HepG2 (cell line): ENCODE measurements around the gene BEX2. TPM values are rescaled to one million over a fixed set of nuclear protein-coding genes. Genes with fewer than 3 reads are reported as not detected.

ENCODE experiments used
- ATAC-seq: fragments of 200-7000 bp; cut with Tn5 transposase; 3 replicates; pipeline ENCODE4 v1.9.1; 2020; ENCODE audit warnings: mild to moderate bottlenecking, moderate library complexity
- BruUV-seq: library from RNA; stranded (reverse); fragments of 400-500 nt; replicated peaks from 2 replicates; lab custom pipeline; 2021; lab: Mats Ljungman, UMichigan
- CTCF ChIA-PET: fragments of 300-600 bp; formaldehyde crosslinking; extraction: SDS; loops from one replicate; lab custom pipeline; 2021; ENCODE audit warnings: low total read pairs, inconsistent platforms, low intra/inter-chr PET ratio; lab: Yijun Ruan, JAX
- POLR2A ChIA-PET: fragments of 350-600 bp; sonication (Branson Sonifier 250); formaldehyde crosslinking; loops from one replicate; lab custom pipeline; 2020; ENCODE audit warnings: antibody characterized with exemption, inconsistent platforms; lab: Yijun Ruan, JAX
- DNase-seq: peaks from one replicate; pipeline ENCODE4 v3.0.0-alpha.2; 2015; ENCODE audit warnings: low spot score
- FAIRE-seq: peaks from 3 replicates; lab custom pipeline; 2011; peaks lifted over from hg19 to GRCh38; lab: Jason Lieb, UNC
- H2AFZ ChIP-seq: one replicate; pipeline ENCODE4 v1.6.1; 2011; ENCODE audit warnings: low read length, inconsistent platforms
- H3K27ac ChIP-seq: fragments of 300-600 bp; 3 replicates; pipeline ENCODE4 v1.8.0; 2011; ENCODE audit warnings: mixed run types, mild to moderate bottlenecking, mixed read lengths, low read length, inconsistent platforms; ENCODE audit not compliant: insufficient read depth; ENCODE audit errors: extremely low read length
- H3K27me3 ChIP-seq, 2 experiments: fragments of 200-600 bp in 1 of 2; 2 replicates in 1 of 2; 3 replicates in 1 of 2; pipeline versions ENCODE4 v1.6.0 to v1.8.0; 2011; ENCODE audit warnings: low read length in 2 of 2, mild to moderate bottlenecking in 2 of 2, moderate library complexity in 2 of 2, inconsistent platforms in 1 of 2; ENCODE audit not compliant: insufficient read depth in 2 of 2, control insufficient read depth in 1 of 2
- H3K36me3 ChIP-seq, 2 experiments: fragments of 200-600 bp in 1 of 2; replicated peaks in 1 of 2; 2 replicates in 1 of 2; 3 replicates in 1 of 2; pipeline versions ENCODE4 v1.5.1 to v1.8.0; 2011; ENCODE audit warnings: low read length in 2 of 2, inconsistent platforms in 1 of 2; ENCODE audit not compliant: insufficient read depth in 2 of 2, control insufficient read depth in 1 of 2
- H3K4me1 ChIP-seq: 2 replicates; pipeline ENCODE4 v1.5.1; 2012; ENCODE audit warnings: low read length, inconsistent platforms; ENCODE audit not compliant: insufficient read depth
- H3K4me2 ChIP-seq: 2 replicates; pipeline ENCODE4 v1.6.0; 2011; ENCODE audit warnings: low read depth, low read length, inconsistent platforms
- H3K4me3 ChIP-seq, 3 experiments: fragments of 200-600 bp in 1 of 3; sonication (generic), shearing (Covaris generic) in 1 of 3; replicated peaks in 1 of 3; 2 replicates each; pipeline ENCODE4 v1.5.1; 2011 to 2016; ENCODE audit warnings: low read length in 3 of 3, inconsistent platforms in 2 of 3, low read depth in 2 of 3, mild to moderate bottlenecking in 2 of 3, control low read depth in 1 of 3, mixed read lengths in 1 of 3; ENCODE audit not compliant: insufficient read depth in 1 of 3
- H3K79me2 ChIP-seq: one replicate; pipeline ENCODE4 v1.6.1; 2011; ENCODE audit warnings: low read length, inconsistent platforms; ENCODE audit not compliant: insufficient read depth
- H3K9ac ChIP-seq: 2 replicates; pipeline ENCODE4 v1.6.0; 2011; ENCODE audit warnings: mild to moderate bottlenecking, low read depth, low read length, inconsistent platforms; ENCODE audit not compliant: insufficient read depth
- H3K9me3 ChIP-seq: 2 replicates; pipeline ENCODE4 v1.5.1; 2012; ENCODE audit warnings: mild to moderate bottlenecking, low read length
- H4K20me1 ChIP-seq: 2 replicates; pipeline ENCODE4 v1.6.0; 2011; ENCODE audit warnings: inconsistent platforms, mild to moderate bottlenecking, low read length, moderate library complexity; ENCODE audit not compliant: insufficient read depth
- ARID3A ChIP-seq: IDR thresholded peaks from 2 replicates; pipeline ENCODE4 v1.6.1; 2012; ENCODE audit warnings: low read depth, low read length, improper control_type of control experiment
- CAMTA2 ChIP-seq: sonication (generic); formaldehyde crosslinking; IDR thresholded peaks from 2 replicates; pipeline ENCODE4 v1.4.0; 2020; ENCODE audit warnings: mild to moderate bottlenecking, missing genetic modification reagents, borderline replicate concordance
- DNMT1 ChIP-seq: sonication (generic); formaldehyde crosslinking; IDR thresholded peaks from 2 replicates; pipeline ENCODE4 v1.5.1; 2020; ENCODE audit warnings: mild to moderate bottlenecking, missing genetic modification reagents
- ETV5 ChIP-seq: IDR thresholded peaks from 2 replicates; pipeline ENCODE4 v1.6.1; 2018; ENCODE audit warnings: missing biosample characterization, missing genetic modification reagents, inconsistent platforms, borderline replicate concordance
- ETV6 ChIP-seq: sonication (generic); formaldehyde crosslinking; conservative IDR thresholded peaks from 2 replicates; pipeline ENCODE4 v1.4.0; 2020; ENCODE audit warnings: missing genetic modification reagents
- HNRNPL ChIP-seq: fragments of 200-400 bp; formaldehyde crosslinking; IDR thresholded peaks from 2 replicates; pipeline ENCODE4 v1.6.1; 2017; ENCODE audit warnings: mild to moderate bottlenecking, low read depth, low read length
- NR2F2 ChIP-seq: IDR thresholded peaks from 2 replicates; pipeline ENCODE4 v1.6.1; 2012; ENCODE audit warnings: low read depth, inconsistent platforms, borderline replicate concordance
- THAP8 ChIP-seq: sonication (generic); formaldehyde crosslinking; IDR thresholded peaks from 2 replicates; pipeline ENCODE4 v1.5.1; 2020; ENCODE audit warnings: missing genetic modification reagents, mild to moderate bottlenecking, borderline replicate concordance
- ZBTB3 ChIP-seq: sonication (generic); formaldehyde crosslinking; IDR thresholded peaks from 2 replicates; pipeline ENCODE4 v1.4.0; 2020; ENCODE audit warnings: low read depth, mild to moderate bottlenecking, moderate library complexity, missing genetic modification reagents, borderline replicate concordance
- ZNF644 ChIP-seq: IDR thresholded peaks from 2 replicates; pipeline ENCODE4 v1.6.1; 2016; ENCODE audit warnings: low read depth
- WGBS: methylation state at CpG from one replicate; pipeline ENCODE4 v1.1.6; 2017; ENCODE audit warnings: low lambda C conversion rate; 5-methylcytosine and 5-hydroxymethylcytosine counted together
- in situ Hi-C: cut with HindIII; loops from 2 replicates; pipeline ENCODE4 v1.10.0; 2017; ENCODE audit warnings: low pct_unique_long_range_greater_than_20kb; ENCODE audit not compliant: extremely low pct_ligation_motif_present
- intact Hi-C: fragments of 100-400 bp; cut with micrococcal nuclease; formaldehyde crosslinking; loops from one replicate; pipeline ENCODE4 v1.10.0; 2022; ENCODE audit not compliant: unreplicated experiment
- polyA plus RNA-seq, 8 experiments: library from polyadenylated mRNA; depleted of rRNA in 3 of 8; stranded (reverse) in 7 of 8; unstranded in 1 of 8; fragments of >200 nt; fragmentation: Illumina TruSeq in 4 of 8; extraction: Trizol in 4 of 8; gene quantifications; 2 replicates each; pipeline versions ENCODE4 v1.2.1 to v1.2.3, GENCODE V29; 2011 to 2016; ENCODE audit warnings: low read depth in 4 of 8, missing spikeins in 1 of 8, mixed read lengths in 1 of 8; ENCODE audit not compliant: insufficient read depth in 1 of 8
- total RNA-seq, 5 experiments: library from RNA; depleted of rRNA; stranded (reverse); fragments of >200 nt; fragmentation: Illumina TruSeq; extraction: Trizol; gene quantifications; 2 replicates each; pipeline ENCODE4 v1.2.3, GENCODE V29; 2016; ENCODE audit warnings: low read depth in 1 of 5
- TF ChIP-seq, protein P1 (sequence below): IDR thresholded peaks from 2 replicates; pipeline ENCODE4 v1.6.1; 2012; ENCODE audit warnings: low read length, improper control_type of control experiment
- TF ChIP-seq, protein P2 (sequence below): sonication (generic); formaldehyde crosslinking; IDR thresholded peaks from 2 replicates; pipeline ENCODE4; 2020; ENCODE audit warnings: missing genetic modification reagents, mild to moderate bottlenecking, borderline replicate concordance

The BEX2 gene
- total and polyA plus RNA-seq, 2 of the 13 experiments (the other 11 are each of a cell fraction or from before 2014, with no cell fraction given), result 0.46 to 0.54 TPM

DNA sequence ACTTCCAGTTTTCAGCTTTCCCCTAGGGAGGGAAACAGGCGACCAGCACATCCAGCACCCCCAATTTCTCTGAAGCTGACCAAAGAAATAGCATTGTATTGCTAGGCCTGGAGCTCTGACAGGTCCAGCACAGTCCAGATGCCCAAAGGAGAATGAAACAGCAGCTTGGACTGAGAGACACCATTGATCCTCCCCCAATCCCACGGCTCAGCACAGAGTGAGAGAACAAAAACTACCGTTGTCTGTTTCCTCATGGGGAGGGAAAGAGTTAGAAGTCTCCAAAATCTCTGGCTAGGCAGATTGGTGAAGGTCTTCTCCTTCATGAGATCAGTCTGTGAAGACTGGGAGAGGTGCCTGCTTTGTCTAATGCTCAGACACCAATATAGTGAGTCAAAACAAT lies 27.9 kb upstream of the BEX2 start (continued):
- no peak for TF ChIP-seq CAMTA2 (CRISPR knock-in tag)
- no peak for TF ChIP-seq THAP8 (CRISPR knock-in tag)
- TF ChIP-seq ZNF644 (CRISPR knock-in tag), result no peak
- no peak for TF ChIP-seq ETV5
- no peak for TF ChIP-seq ETV6 (CRISPR knock-in tag)
- no peak for TF ChIP-seq HNRNPL
- TF ChIP-seq, protein P1, sequence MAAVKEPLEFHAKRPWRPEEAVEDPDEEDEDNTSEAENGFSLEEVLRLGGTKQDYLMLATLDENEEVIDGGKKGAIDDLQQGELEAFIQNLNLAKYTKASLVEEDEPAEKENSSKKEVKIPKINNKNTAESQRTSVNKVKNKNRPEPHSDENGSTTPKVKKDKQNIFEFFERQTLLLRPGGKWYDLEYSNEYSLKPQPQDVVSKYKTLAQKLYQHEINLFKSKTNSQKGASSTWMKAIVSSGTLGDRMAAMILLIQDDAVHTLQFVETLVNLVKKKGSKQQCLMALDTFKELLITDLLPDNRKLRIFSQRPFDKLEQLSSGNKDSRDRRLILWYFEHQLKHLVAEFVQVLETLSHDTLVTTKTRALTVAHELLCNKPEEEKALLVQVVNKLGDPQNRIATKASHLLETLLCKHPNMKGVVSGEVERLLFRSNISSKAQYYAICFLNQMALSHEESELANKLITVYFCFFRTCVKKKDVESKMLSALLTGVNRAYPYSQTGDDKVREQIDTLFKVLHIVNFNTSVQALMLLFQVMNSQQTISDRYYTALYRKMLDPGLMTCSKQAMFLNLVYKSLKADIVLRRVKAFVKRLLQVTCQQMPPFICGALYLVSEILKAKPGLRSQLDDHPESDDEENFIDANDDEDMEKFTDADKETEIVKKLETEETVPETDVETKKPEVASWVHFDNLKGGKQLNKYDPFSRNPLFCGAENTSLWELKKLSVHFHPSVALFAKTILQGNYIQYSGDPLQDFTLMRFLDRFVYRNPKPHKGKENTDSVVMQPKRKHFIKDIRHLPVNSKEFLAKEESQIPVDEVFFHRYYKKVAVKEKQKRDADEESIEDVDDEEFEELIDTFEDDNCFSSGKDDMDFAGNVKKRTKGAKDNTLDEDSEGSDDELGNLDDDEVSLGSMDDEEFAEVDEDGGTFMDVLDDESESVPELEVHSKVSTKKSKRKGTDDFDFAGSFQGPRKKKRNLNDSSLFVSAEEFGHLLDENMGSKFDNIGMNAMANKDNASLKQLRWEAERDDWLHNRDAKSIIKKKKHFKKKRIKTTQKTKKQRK, result no peak

- H3K27ac ChIP-seq, result no peak overlapping the region
- no peak for DNase-seq
- no peak for ATAC-seq
- no peak for FAIRE-seq
- no peaks in the 10 kb centered on the region for H3K27me3 ChIP-seq
- in situ Hi-C loops (no loop called here), intact Hi-C loops (no loop called here)
- no peak overlapping the region for H3K4me3 ChIP-seq
- no peaks in the 10 kb centered on the region for H3K36me3 ChIP-seq
- no peak overlapping the region for H3K4me2 ChIP-seq
- no peaks in the 10 kb centered on the region for H3K9me3 ChIP-seq
- no peak overlapping the region for H2AFZ ChIP-seq
- POLR2A ChIA-PET, result no interaction called here
- CTCF ChIA-PET, result no interaction called here
- no peaks in the 10 kb centered on the region for H3K79me2 ChIP-seq
- no peaks in the 10 kb centered on the region for H3K4me1 ChIP-seq
- no TSS peak for BruUV-seq
- 60% methylated on average over 21 of the region's 21 CpGs for WGBS
- H4K20me1 ChIP-seq, result no peaks in the 10 kb centered on the region
- no peak overlapping the region for H3K9ac ChIP-seq
- TF ChIP-seq DNMT1 (CRISPR knock-in tag), result no peak
- no peak for TF ChIP-seq ZBTB3
- TF ChIP-seq, protein P2, sequence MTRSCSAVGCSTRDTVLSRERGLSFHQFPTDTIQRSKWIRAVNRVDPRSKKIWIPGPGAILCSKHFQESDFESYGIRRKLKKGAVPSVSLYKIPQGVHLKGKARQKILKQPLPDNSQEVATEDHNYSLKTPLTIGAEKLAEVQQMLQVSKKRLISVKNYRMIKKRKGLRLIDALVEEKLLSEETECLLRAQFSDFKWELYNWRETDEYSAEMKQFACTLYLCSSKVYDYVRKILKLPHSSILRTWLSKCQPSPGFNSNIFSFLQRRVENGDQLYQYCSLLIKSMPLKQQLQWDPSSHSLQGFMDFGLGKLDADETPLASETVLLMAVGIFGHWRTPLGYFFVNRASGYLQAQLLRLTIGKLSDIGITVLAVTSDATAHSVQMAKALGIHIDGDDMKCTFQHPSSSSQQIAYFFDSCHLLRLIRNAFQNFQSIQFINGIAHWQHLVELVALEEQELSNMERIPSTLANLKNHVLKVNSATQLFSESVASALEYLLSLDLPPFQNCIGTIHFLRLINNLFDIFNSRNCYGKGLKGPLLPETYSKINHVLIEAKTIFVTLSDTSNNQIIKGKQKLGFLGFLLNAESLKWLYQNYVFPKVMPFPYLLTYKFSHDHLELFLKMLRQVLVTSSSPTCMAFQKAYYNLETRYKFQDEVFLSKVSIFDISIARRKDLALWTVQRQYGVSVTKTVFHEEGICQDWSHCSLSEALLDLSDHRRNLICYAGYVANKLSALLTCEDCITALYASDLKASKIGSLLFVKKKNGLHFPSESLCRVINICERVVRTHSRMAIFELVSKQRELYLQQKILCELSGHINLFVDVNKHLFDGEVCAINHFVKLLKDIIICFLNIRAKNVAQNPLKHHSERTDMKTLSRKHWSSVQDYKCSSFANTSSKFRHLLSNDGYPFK, result no peak
- TF ChIP-seq ARID3A, result no peak
- no peak for TF ChIP-seq NR2F2
Observed at GRCh38 chrX:103330681-103331288, 20.0 kb upstream of the BEX2 start.
